H1 (cell line): ENCODE results near the gene DVL3. TPM values are rescaled to one million over a fixed set of nuclear protein-coding genes. Genes with fewer than 3 reads are reported as not detected.
A peak's percentile ranks its signal among the peaks of the same experiment; 100 is the strongest.

Source experiments
- CTCF ChIA-PET: fragments of 300-600 bp; sonication (Branson Sonifier 250); formaldehyde crosslinking; loops from one replicate; lab custom pipeline; 2021; ENCODE audit not compliant: partially characterized antibody; lab: Charles Lee
- POLR2A ChIA-PET: fragments of 300-600 bp; sonication (Branson Sonifier 250); formaldehyde crosslinking; loops from one replicate; lab custom pipeline; 2021; ENCODE audit warnings: inconsistent platforms; ENCODE audit not compliant: partially characterized antibody; lab: Charles Lee
- DNase-seq, 2 experiments: peaks; one replicate each; pipeline versions ENCODE4 v3.0.0 to v3.0.0-alpha.2; 2010 to 2022; ENCODE audit warnings: low spot score in 2 of 2, low read depth in 1 of 2, mixed read lengths in 1 of 2
- FAIRE-seq: peaks from 2 replicates; lab custom pipeline; 2011; peaks lifted over from hg19 to GRCh38; lab: Jason Lieb, UNC
- H2AFZ ChIP-seq: 2 replicates; pipeline ENCODE4 v1.8.1; 2012; ENCODE audit warnings: low read length, inconsistent platforms
- H2AK5ac ChIP-seq: 2 replicates; pipeline ENCODE4 v1.6.1; 2013; ENCODE audit warnings: low read depth, low read length
- H2BK120ac ChIP-seq: replicated peaks from 2 replicates; pipeline ENCODE3; 2013; ENCODE audit warnings: low read depth, low read length, inconsistent platforms
- H2BK12ac ChIP-seq: 2 replicates; pipeline ENCODE4 v1.6.1; 2013; ENCODE audit warnings: low read depth, low read length
- H2BK15ac ChIP-seq: 2 replicates; pipeline ENCODE4 v1.6.1; 2013; ENCODE audit warnings: low read length
- H2BK20ac ChIP-seq: 2 replicates; pipeline ENCODE4 v1.6.1; 2013; ENCODE audit warnings: low read length
- H2BK5ac ChIP-seq: 2 replicates; pipeline ENCODE4 v1.6.1; 2013; ENCODE audit warnings: low read depth, low read length
- H3K14ac ChIP-seq: 2 replicates; pipeline ENCODE4 v1.6.1; 2013; ENCODE audit warnings: inconsistent platforms; ENCODE audit not compliant: insufficient read length
- H3K18ac ChIP-seq: 2 replicates; pipeline ENCODE4 v1.6.1; 2013; ENCODE audit warnings: low read length; ENCODE audit errors: extremely low read depth
- H3K23ac ChIP-seq: 2 replicates; pipeline ENCODE4 v1.6.1; 2013; ENCODE audit warnings: inconsistent platforms; ENCODE audit not compliant: insufficient read length
- H3K23me2 ChIP-seq: 2 replicates; pipeline ENCODE4 v1.6.1; 2013; ENCODE audit warnings: low read depth, low read length
- H3K27ac ChIP-seq: 2 replicates; pipeline ENCODE4 v1.6.1; 2011; ENCODE audit warnings: low read depth, low read length, inconsistent platforms
- H3K27me3 ChIP-seq, 4 experiments: replicated peaks in 1 of 4; 1 replicate in 1 of 4; 2 replicates in 3 of 4; pipeline versions ENCODE4 v1.6.1 to v1.8.1; 2011 to 2013; ENCODE audit warnings: low read length in 3 of 4, mild to moderate bottlenecking in 3 of 4, inconsistent platforms in 2 of 4, mixed read lengths in 2 of 4, moderate library complexity in 1 of 4; ENCODE audit not compliant: control insufficient read depth in 3 of 4, insufficient read depth in 3 of 4; ENCODE audit errors: extremely low read depth in 1 of 4
- H3K36me3 ChIP-seq, 4 experiments: 2 replicates each; pipeline versions ENCODE4 v1.6.1 to v1.8.1; 2011 to 2013; ENCODE audit warnings: mild to moderate bottlenecking in 4 of 4, low read length in 3 of 4, moderate library complexity in 2 of 4, control low read depth in 1 of 4, inconsistent platforms in 1 of 4; ENCODE audit not compliant: insufficient read depth in 4 of 4, control insufficient read depth in 2 of 4
- H3K4ac ChIP-seq: replicated peaks from 2 replicates; pipeline ENCODE3; 2013; ENCODE audit warnings: low read length, low read depth, mixed read lengths, inconsistent platforms; ENCODE audit not compliant: insufficient read length
- H3K4me1 ChIP-seq, 4 experiments: replicated peaks in 1 of 4; 1 replicate in 1 of 4; 2 replicates in 3 of 4; pipeline versions ENCODE4 v1.6.1 to v1.8.1; 2011 to 2013; ENCODE audit warnings: low read length in 3 of 4, inconsistent platforms in 2 of 4, mixed read lengths in 1 of 4; ENCODE audit not compliant: insufficient read depth in 4 of 4, control insufficient read depth in 3 of 4
- H3K4me2 ChIP-seq, 2 experiments: 2 replicates each; pipeline versions ENCODE4 v1.6.1 to v1.8.1; 2011 to 2013; ENCODE audit warnings: low read depth in 2 of 2, low read length in 2 of 2, control low read depth in 1 of 2, inconsistent platforms in 1 of 2, mild to moderate bottlenecking in 1 of 2; ENCODE audit not compliant: insufficient read depth in 1 of 2
- H3K4me3 ChIP-seq, 4 experiments: fragments of 200-600, 300-600 bp in 1 of 4; sonication (generic), shearing (Covaris generic), sonication (Bioruptor Twin) in 1 of 4; 2 replicates each; pipeline versions ENCODE4 v1.5.1 to v1.8.1; 2011 to 2016; ENCODE audit warnings: low read length in 4 of 4, low read depth in 3 of 4, control low read depth in 2 of 4, inconsistent platforms in 2 of 4, mild to moderate bottlenecking in 2 of 4, mixed read lengths in 1 of 4, moderate library complexity in 1 of 4; ENCODE audit not compliant: insufficient read depth in 2 of 4; ENCODE audit errors: extremely low read depth in 1 of 4
- H3K56ac ChIP-seq: replicated peaks from 2 replicates; pipeline ENCODE3; 2013; ENCODE audit warnings: low read depth, mild to moderate bottlenecking, mixed read lengths, low read length, inconsistent platforms; ENCODE audit not compliant: insufficient read length
- H3K79me1 ChIP-seq: 2 replicates; pipeline ENCODE4 v1.6.1; 2013; ENCODE audit warnings: low read depth, low read length, control low read depth
- H3K79me2 ChIP-seq, 2 experiments: 2 replicates each; pipeline versions ENCODE4 v1.6.1 to v1.8.1; 2012 to 2013; ENCODE audit warnings: low read length in 2 of 2, mild to moderate bottlenecking in 2 of 2, inconsistent platforms in 1 of 2; ENCODE audit not compliant: insufficient read depth in 2 of 2, control insufficient read depth in 1 of 2
- H3K9ac ChIP-seq, 4 experiments: replicated peaks in 1 of 4; 1 replicate in 1 of 4; 2 replicates in 3 of 4; pipeline versions ENCODE4 v1.6.1 to v1.8.1; 2011 to 2013; ENCODE audit warnings: low read depth in 3 of 4, low read length in 3 of 4, control low read depth in 2 of 4, mild to moderate bottlenecking in 2 of 4, moderate library complexity in 2 of 4, inconsistent platforms in 1 of 4; ENCODE audit errors: extremely low read depth in 1 of 4
- H3K9me3 ChIP-seq, 2 experiments: 2 replicates each; pipeline versions ENCODE4 v1.6.1 to v1.8.1; 2012 to 2013; ENCODE audit warnings: mild to moderate bottlenecking in 2 of 2, moderate library complexity in 2 of 2, control low read depth in 1 of 2, inconsistent platforms in 1 of 2, low read depth in 1 of 2, low read length in 1 of 2, mixed read lengths in 1 of 2; ENCODE audit not compliant: insufficient read depth in 2 of 2
- H4K20me1 ChIP-seq, 2 experiments: replicated peaks in 1 of 2; 2 replicates each; pipeline versions ENCODE3 to v1.8.1; 2011 to 2013; ENCODE audit warnings: inconsistent platforms in 2 of 2, low read length in 2 of 2, mild to moderate bottlenecking in 1 of 2; ENCODE audit not compliant: insufficient read depth in 2 of 2, control insufficient read depth in 1 of 2
- H4K5ac ChIP-seq: 2 replicates; pipeline ENCODE4 v1.6.1; 2013; ENCODE audit warnings: low read length, low read depth, mixed read lengths, inconsistent platforms; ENCODE audit not compliant: insufficient read length
- H4K8ac ChIP-seq: 2 replicates; pipeline ENCODE4 v1.8.0; 2013; ENCODE audit warnings: mild to moderate bottlenecking, moderate library complexity, low read length, inconsistent platforms; ENCODE audit not compliant: insufficient read depth; ENCODE audit errors: extremely low read depth
- H4K91ac ChIP-seq: replicated peaks from 2 replicates; pipeline ENCODE3; 2013; ENCODE audit warnings: low read length, mixed read lengths, inconsistent platforms; ENCODE audit not compliant: insufficient read length
- HDAC6 ChIP-seq: IDR thresholded peaks from one replicate; pipeline ENCODE4 v1.7.1; 2012; ENCODE audit warnings: low read depth, mild to moderate bottlenecking, inconsistent platforms, low read length, moderate library complexity
- MAX ChIP-seq: IDR thresholded peaks from 2 replicates; pipeline ENCODE4 v1.6.1; 2012; ENCODE audit warnings: inconsistent platforms
- PHF8 ChIP-seq: fragments of 200-600 bp; sonication (generic); conservative IDR thresholded peaks from 2 replicates; pipeline ENCODE4 v1.7.1; 2012; ENCODE audit warnings: low read depth, mild to moderate bottlenecking, inconsistent platforms, low read length, moderate library complexity
- RAD21 ChIP-seq, 2 experiments: IDR thresholded peaks in 1 of 2; conservative IDR thresholded peaks in 1 of 2; 2 replicates each; pipeline ENCODE4 v1.6.1; 2011; ENCODE audit warnings: low read depth in 2 of 2, low read length in 2 of 2, improper control_type of control experiment in 1 of 2, inconsistent platforms in 1 of 2, mild to moderate bottlenecking in 1 of 2, moderate library complexity in 1 of 2
- SAP30 ChIP-seq: fragments of 300-600 bp; sonication (generic); IDR thresholded peaks from 2 replicates; pipeline ENCODE4 v1.7.1; 2012; ENCODE audit warnings: low read length, moderate library complexity, mild to moderate bottlenecking, inconsistent platforms; ENCODE audit not compliant: insufficient read depth, insufficient replicate concordance
- WGBS, 2 experiments: shearing (Covaris generic) in 1 of 2; methylation state at CpG; one replicate each; pipeline versions ENCODE4 v1.1.6 to v1.1.7; 2013 to 2015; ENCODE audit warnings: low lambda C conversion rate in 2 of 2, mixed read lengths in 2 of 2, inconsistent platforms in 1 of 2, low coverage in 1 of 2, missing lambda C conversion rate in 1 of 2; ENCODE audit not compliant: insufficient replicate concordance in 2 of 2, insufficient coverage in 1 of 2, insufficient read length in 1 of 2; ENCODE audit errors: extremely low coverage in 1 of 2, missing lambda C conversion rate in 1 of 2; 5-methylcytosine and 5-hydroxymethylcytosine counted together
- polyA plus RNA-seq, 7 experiments: library from polyadenylated mRNA; depleted of rRNA in 3 of 7; stranded (reverse) in 5 of 7; unstranded in 2 of 7; fragments of >200 nt in 5 of 7; fragments of 200-250 nt in 2 of 7; gene quantifications; 1 replicate in 5 of 7; 2 replicates in 1 of 7; 4 replicates in 1 of 7; pipeline versions ENCODE4 v1.2.1 to v1.2.3, GENCODE V29; 2011 to 2013; ENCODE audit warnings: missing spikeins in 2 of 7, mixed read lengths in 2 of 7
- total RNA-seq: library from RNA; stranded (reverse); fragmentation: NEBNext Ultra II Directional; extraction: Animal tissue kit (Norgen Biotek cat#: 25700); gene quantifications from 2 replicates; pipeline ENCODE4 v1.2.1, GENCODE V29; 2021

The DVL3 gene
- total and polyA plus RNA-seq, 2 of the 8 experiments (the other 6 are each of a cell fraction or from before 2014, with no cell fraction given), result 38.5 to 66.6 TPM

GRCh38 chr3:184135911-184136260, 19.3 kb upstream of the DVL3 start:
- H3K23ac ChIP-seq, result no peak overlapping the region
- no peak overlapping the region for H4K91ac ChIP-seq
- no peaks in the 10 kb centered on the region; the same call in 1 of the 2 replicates for H3K79me1 ChIP-seq
- no peak overlapping the region for H3K14ac ChIP-seq
- H4K8ac ChIP-seq, result no peak overlapping the region
- H3K9me3 ChIP-seq, result no peaks in the 10 kb centered on the region
- no peak overlapping the region for H2BK120ac ChIP-seq
- TF ChIP-seq MAX, result no peak
- no peak for TF ChIP-seq HDAC6
- TF ChIP-seq PHF8, result no peak
- TF ChIP-seq RAD21 (IDR thresholded peaks at IDR 0.05 in 1 of 2, conservative IDR thresholded peaks at IDR 0.05 in 1 of 2; ENCODE audit: low read depth in 2 of 2, low read length in 2 of 2), result no peak
- peak; percentile 49 for TF ChIP-seq SAP30
- TF ChIP-seq, all 59 proteins: peak for 1
- H3K36me3 ChIP-seq, result peaks cover 0 to 8% (median 5%) of the 10 kb centered on the region in 4 experiments; a peak in 5 of 8 replicates
- H3K4me1 ChIP-seq, result peaks cover 2 to 9% (median 3%) of the 10 kb centered on the region in 4 experiments; a peak in 4 of 7 replicates
- DNase-seq (no peak), FAIRE-seq (no peak)
- H2BK5ac ChIP-seq, result no peak overlapping the region
- H3K56ac ChIP-seq, result no peak overlapping the region
- peaks cover 0 to 2% of the 10 kb centered on the region in 2 experiments for H4K20me1 ChIP-seq
- ChIA-PET POLR2A (interaction anchor here (1.1 to 3.1 kb wide), 5 partner anchors 10 to 125 kb away, joined by 3 to 26 read pairs (median 6); partner anchors contain the start of genes CAMK2N2 and DVL3), CTCF (interaction anchor here (0.7 to 3.0 kb wide), 5 partner anchors 9 to 240 kb away, joined by 3 to 25 read pairs (median 4); no protein-coding TSS in a partner anchor)
- no peak overlapping the region for H2BK12ac ChIP-seq
- H3K4me2 ChIP-seq, result peak overlapping the region; percentile 89 to 99
- H2BK20ac ChIP-seq, result no peak overlapping the region
- peak overlapping the region; percentile 82 to 98 (median 88) for H3K4me3 ChIP-seq
- H3K79me2 ChIP-seq, result peaks cover 0 to 35% of the 10 kb centered on the region in 2 experiments; a peak in 3 of 4 replicates
- no peaks in the 10 kb centered on the region for H3K27me3 ChIP-seq
- H3K18ac ChIP-seq, result no peak overlapping the region
- H4K5ac ChIP-seq, result no peak overlapping the region
- WGBS, 2 experiments, result 17% methylated on average over 9 of the region's 9 CpGs; no CpG with 5 or more reads in 1 of the 2 experiments
- no peak overlapping the region for H3K4ac ChIP-seq
- H2AK5ac ChIP-seq, result no peak overlapping the region
- no peak overlapping the region for H3K27ac ChIP-seq
- H3K9ac ChIP-seq, result peak overlapping the region; percentile 75 to 92 (median 81)
- no peak overlapping the region for H2BK15ac ChIP-seq
- H3K23me2 ChIP-seq, result peaks cover 18% of the 10 kb centered on the region
- peak overlapping the region; percentile 27; the same call in 1 of the 2 replicates for H2AFZ ChIP-seq
